GM19099 (cell line): ENCODE results near the gene PLIN5.

Source experiments
- POLR2A ChIP-seq: IDR thresholded peaks from 3 replicates; pipeline ENCODE4 v1.6.1; 2011; ENCODE audit warnings: low read depth; ENCODE audit not compliant: insufficient read length; ENCODE audit errors: extremely low read depth

PLIN5 gene, protein sequence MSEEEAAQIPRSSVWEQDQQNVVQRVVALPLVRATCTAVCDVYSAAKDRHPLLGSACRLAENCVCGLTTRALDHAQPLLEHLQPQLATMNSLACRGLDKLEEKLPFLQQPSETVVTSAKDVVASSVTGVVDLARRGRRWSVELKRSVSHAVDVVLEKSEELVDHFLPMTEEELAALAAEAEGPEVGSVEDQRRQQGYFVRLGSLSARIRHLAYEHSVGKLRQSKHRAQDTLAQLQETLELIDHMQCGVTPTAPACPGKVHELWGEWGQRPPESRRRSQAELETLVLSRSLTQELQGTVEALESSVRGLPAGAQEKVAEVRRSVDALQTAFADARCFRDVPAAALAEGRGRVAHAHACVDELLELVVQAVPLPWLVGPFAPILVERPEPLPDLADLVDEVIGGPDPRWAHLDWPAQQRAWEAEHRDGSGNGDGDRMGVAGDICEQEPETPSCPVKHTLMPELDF

GRCh38 chr19:4534836-4535658, at the start of gene PLIN5:
Gene PLIN5 (minus strand): TSS chr19:4535224. CDS start chr19:4534074, 1,150 bp downstream.
- no peak for TF ChIP-seq POLR2A

GRCh38 chr19:4583961-4584669, 49.1 kb upstream of the PLIN5 start:
- TF ChIP-seq POLR2A: no peak

GRCh38 chr19:4582980-4583842, 48.2 kb upstream of the PLIN5 start:
- no peak for TF ChIP-seq POLR2A

- no peak for TF ChIP-seq POLR2A
These were observed 46.9 kb upstream of the PLIN5 start for GRCh38 chr19:4581666-4582553.

GRCh38 chr19:4580961-4581665, 46.1 kb upstream of the PLIN5 start:
- no peak for TF ChIP-seq POLR2A

DNA sequence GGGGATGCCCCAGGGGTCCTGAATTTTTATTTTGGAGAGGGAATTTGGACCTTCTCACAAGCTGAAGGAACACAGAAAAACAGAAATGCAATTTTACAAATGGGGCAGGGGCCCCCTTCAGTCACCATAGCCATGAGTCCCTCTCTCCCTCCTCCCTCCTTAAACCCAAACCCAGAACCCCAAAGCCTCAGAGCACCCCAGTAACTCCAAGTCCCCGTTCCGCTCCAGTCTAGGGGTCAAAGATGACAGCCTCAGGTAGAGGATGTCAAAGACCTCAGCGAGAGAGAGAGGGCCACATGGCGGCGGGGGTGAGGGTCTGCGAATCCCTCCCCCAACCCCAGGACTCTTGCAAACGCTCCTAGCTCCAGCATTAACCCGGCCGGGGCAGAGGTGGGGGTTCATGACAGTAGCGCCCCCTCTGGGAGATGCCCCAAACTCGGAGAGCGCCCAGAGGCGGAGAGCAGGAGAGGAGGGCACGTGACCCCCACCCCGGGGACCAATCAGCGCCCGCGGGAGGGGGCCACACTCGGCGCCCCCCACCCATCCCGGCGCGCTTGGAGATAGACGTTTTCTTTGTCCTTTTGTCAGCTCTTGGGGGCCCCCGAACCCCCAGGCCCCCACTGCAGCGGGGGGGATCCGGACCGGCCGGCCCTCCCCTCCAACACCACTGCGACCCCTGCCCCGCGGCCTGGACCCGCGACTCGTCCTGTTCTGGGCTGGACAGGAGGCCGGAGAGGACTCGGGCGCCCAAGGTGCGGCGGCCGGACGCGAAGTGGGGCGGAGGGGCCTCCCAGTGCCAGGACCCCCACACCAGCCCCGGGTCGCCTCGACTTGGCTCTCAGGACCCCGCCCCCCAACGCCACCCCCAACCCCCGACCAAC, 45.2 kb upstream of the PLIN5 start:
- TF ChIP-seq POLR2A: no peak

DNA sequence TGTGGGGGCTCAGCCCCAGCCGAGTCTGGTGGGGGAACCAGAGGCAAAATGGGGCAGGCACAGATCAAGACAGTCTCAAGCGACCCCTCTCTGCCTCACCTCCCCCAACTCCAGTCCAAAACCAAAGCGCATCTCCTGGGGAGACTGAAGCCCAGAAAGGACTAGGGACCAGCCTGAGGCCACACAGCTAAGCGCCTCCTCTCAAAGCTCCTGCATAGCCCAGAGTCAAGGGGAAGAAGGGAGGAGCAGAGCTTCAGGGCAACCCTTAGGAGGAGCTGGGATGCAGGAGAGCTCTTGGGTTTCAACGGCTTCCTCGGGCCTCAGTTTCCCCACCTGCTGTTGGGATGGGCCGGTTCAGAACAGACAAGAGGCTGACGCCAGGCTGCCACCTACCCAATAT, 44.4 kb upstream of the PLIN5 start:
- no peak for TF ChIP-seq POLR2A

DNA sequence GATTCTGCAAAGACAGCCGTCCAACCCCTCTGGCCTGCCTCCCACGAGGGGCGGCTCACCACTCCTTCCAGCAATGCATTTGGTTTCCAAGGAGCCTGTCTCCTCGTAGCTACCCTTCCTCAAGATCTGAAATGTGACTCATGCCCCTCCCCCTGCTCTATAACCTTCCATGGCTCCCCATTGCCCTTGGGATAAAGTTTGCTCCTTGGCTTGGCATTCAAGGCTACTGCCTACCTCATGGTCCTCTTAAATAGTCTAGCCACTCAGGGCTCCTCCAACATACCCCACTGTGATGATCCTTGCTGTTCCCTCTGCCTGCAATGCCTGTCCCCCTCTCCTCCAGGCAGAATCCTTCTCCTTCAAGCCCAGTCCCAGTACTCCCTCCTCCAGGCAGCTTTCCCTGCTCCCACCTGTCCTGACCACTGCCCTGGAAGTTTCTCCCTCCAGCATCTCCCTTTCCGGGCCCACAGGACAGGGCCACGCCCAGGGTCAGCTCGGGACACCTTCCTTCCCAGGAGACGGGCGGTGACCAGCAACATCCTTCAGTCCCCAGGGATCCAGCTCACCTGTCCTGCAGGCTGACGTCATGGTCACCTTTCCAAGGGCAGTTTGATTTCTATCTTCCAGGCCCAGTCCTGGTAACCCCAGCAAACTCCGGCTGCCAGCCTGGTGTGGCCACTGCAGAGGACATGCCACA, 43.7 kb upstream of the PLIN5 start:
- TF ChIP-seq POLR2A: no peak

DNA sequence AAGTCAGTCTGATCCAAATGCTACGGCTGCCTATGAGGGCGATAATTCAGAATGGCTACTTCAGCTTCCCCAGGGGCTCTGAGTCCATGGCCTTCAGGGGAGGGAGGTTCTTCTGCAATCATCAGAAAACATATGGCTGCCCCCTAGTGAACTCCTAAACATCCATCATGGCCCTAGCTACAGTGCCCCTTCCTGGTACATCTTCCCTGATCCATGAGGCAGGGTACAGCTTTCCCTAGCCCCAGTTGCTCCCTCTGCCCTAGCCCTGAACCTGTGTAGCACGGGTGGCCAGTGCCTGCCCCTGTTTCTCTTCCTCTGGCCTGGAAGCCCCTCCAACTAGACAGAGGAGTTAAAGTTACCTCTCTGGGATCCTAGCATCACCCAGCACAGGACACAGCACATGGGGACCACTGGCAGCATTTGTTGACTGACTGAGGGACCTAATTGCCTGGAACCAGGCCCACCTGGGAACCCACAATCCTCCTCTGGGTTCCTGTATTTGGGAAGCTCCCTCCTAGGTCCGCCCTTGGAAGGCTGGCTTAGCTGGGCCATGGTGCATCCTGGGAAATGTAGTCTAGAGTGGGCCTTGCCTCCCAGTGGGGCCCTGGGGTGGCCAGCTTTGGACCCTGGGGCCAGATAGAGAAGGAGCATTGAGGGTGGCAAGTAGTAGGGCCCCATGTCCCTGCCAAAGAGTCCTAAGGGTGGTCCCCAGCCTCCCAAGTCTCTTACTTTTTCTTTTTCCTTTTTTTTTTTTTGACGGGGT, 42.2 kb upstream of the PLIN5 start:
- TF ChIP-seq POLR2A: no peak
